ENCODE measurements around the gene CCDC191. TPM values are rescaled to one million over a fixed set of nuclear protein-coding genes. Genes with fewer than 3 reads are reported as not detected.

Gene CCDC191
- total and polyA plus RNA-seq, 12 donors = 0.60 to 13.1 (median 4.6) TPM

GRCh38 chr3:114081037-114081436, 24.7 kb upstream of the CCDC191 start:
- TF ChIP-seq POLR2A (IDR thresholded peaks at IDR 0.05) (no peak), CTCF (IDR thresholded peaks at IDR 0.05) (no peak)
- Histone ChIP-seq H3K9me3 (replicated peaks in 1 of 3) (no peaks in the 10 kb centered on the region), H3K4me1 (replicated peaks in 1 of 2) (no peaks in the 10 kb centered on the region), H3K4me3 (no peak overlapping the region), H3K27me3 (no peaks in the 10 kb centered on the region), H3K27ac (peak overlapping the region in 1 of 5 donors; percentile 28), H3K36me3 (replicated peaks in 1 of 2) (peaks cover 0 to 32% of the 10 kb centered on the region in 2 donors)
- intact Hi-C loops (cut with DNase I) = no loop called here
- no peak for DNase-seq

- Histone ChIP-seq H3K9me3 (replicated peaks in 1 of 3) (no peaks in the 10 kb centered on the region), H3K36me3 (replicated peaks in 1 of 2) (peaks cover 0 to 27% of the 10 kb centered on the region in 2 donors), H3K4me1 (replicated peaks in 1 of 2) (no peaks in the 10 kb centered on the region), H3K27ac (peak overlapping the region in 3 of 5 donors; percentile 28 to 62 (median 46)), H3K27me3 (no peaks in the 10 kb centered on the region), H3K4me3 (peak overlapping the region in 1 of 4 donors; percentile 33)
- TF ChIP-seq CTCF (IDR thresholded peaks at IDR 0.05) = no peak
- TF ChIP-seq POLR2A (IDR thresholded peaks at IDR 0.05) = no peak
- DNase-seq = no peak
- intact Hi-C loops (cut with DNase I) = no loop called here
Measured at GRCh38 chr3:114080201-114080600, 23.9 kb upstream of the CCDC191 start.

- Histone ChIP-seq H3K4me3 (peak overlapping the region in 1 of 4 donors; percentile 33), H3K9me3 (replicated peaks in 1 of 3) (no peaks in the 10 kb centered on the region), H3K27me3 (no peaks in the 10 kb centered on the region), H3K4me1 (replicated peaks in 1 of 2) (no peaks in the 10 kb centered on the region), H3K36me3 (replicated peaks in 1 of 2) (peaks cover 0 to 25% of the 10 kb centered on the region in 2 donors), H3K27ac (peak overlapping the region in 3 of 5 donors; percentile 28 to 62 (median 46))
- DNase-seq = peak in 3 of 7 donors; percentile 17 to 35 (median 25)
- TF ChIP-seq CTCF (IDR thresholded peaks at IDR 0.05) (no peak), POLR2A (IDR thresholded peaks at IDR 0.05) (no peak)
- intact Hi-C loops (cut with DNase I) = no loop called here
- WGBS, 4 donors = 31 to 42% (median 37%) methylated on average over 5 of the region's 5 CpGs
Measured at GRCh38 chr3:114079761-114080160, 23.4 kb upstream of the CCDC191 start.

GRCh38 chr3:114078126-114078525, 21.8 kb upstream of the CCDC191 start:
- Histone ChIP-seq H3K36me3 (replicated peaks in 1 of 2) (peaks cover 0 to 30% of the 10 kb centered on the region in 2 donors), H3K4me1 (replicated peaks in 1 of 2) (no peaks in the 10 kb centered on the region), H3K27ac (no peak overlapping the region), H3K4me3 (no peak overlapping the region), H3K27me3 (no peaks in the 10 kb centered on the region), H3K9me3 (replicated peaks in 1 of 3) (no peaks in the 10 kb centered on the region)
- intact Hi-C loops (cut with DNase I) = no loop called here
- TF ChIP-seq POLR2A (IDR thresholded peaks at IDR 0.05) (no peak), CTCF (IDR thresholded peaks at IDR 0.05) (no peak)
- DNase-seq = no peak
